COLO829 (cell line): Measurements from ENCODE around the gene LRR1.
"Not testable (repeated sequence)": the region's sequence is repeated elsewhere in the genome, so short reads cannot be mapped to it uniquely, and the experiment has no call there.

Experiments
- DNase-seq: peaks from one replicate; pipeline ENCODE4 v3.0.0; 2012; ENCODE audit warnings: low spot score

The LRR1 gene

DNA sequence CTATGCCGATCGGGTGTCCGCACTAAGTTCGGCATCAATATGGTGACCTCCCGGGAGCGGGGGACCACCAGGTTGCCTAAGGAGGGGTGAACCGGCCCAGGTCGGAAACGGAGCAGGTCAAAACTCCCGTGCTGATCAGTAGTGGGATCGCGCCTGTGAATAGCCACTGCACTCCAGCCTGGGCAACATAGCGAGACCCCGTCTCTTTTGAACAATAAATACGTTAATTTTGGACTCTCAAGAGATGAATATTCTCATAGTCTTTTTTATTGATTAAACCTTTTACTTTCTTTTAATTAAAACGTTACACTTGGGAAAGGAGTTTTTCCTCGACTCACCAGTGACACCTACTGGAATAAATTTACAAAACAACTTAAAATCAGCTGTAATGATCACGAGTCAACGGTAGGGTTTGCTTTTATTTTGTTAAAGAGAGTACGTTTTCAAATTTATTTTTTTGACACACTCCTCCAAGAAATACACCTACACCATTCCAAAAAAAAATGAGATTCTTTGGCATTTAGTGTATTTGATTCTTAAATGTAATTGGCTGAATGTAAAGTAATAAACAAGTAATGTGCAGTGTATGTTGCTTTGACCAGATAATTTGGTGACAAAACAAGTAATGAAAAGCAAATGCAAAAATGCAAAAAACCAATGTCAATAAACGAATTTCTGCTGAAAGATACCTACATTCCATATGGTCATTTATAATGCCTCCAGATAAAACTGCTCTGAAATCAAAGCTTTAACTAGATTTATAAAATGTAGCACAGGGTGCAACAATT, 11.9 kb upstream of the LRR1 start:
- DNase-seq, result peak; percentile 62

DNA sequence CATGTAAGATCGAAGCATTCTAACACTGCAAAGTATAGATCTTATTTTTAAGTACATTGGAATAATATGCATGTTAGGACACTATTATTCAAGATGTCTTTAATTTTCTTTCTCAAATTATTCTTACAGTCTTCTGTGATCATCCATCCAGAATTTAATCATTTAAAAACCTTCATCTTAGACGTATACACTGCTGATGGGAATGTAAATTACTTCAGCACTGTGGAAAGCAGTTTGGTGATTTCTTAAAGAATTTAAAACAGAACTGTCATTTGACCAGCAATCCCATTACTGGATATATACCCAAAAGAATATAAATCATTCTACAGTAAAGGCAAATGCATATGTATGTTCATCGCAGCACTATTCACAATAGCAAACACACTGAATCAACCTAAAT, 9.4 kb upstream of the LRR1 start:
- no peak for DNase-seq

GRCh38 chr14:49593016-49593415, 5.7 kb upstream of the LRR1 start:
- DNase-seq, result peak; percentile 85

DNA sequence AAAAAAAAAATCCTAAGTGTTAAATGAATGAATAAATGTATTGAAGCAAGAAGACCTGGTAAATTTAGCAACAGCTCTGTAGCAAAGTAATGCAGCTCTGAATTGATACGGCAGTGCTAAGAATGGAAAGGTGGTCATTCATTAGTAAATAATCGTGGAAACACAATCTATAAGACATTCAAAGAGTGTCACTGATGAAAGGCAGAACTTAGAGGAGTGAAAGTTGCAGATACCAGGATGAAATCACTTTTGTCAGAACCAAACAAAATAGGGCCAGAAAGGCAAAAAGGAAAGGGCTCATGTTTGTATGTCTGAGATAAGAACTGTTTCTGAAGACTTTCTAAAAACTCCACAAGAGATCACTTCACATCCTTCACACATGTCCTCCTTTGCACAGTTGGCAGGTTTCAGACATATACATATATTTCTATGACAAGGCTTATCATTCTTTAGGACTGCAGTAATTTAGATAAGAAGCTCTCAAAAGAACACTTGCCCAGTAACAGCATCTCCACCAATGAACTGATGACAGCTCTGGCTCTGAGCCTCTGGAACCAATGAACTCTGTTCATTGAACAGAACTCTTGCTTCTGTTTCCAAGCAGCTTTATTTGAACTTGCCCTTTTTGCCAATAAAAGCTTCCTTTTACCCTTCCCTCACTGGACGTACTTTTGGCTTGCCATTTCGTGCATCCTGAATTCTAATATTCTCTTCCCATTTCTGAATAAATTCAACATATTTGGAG, 4.2 kb upstream of the LRR1 start:
- DNase-seq, result no peak

DNA sequence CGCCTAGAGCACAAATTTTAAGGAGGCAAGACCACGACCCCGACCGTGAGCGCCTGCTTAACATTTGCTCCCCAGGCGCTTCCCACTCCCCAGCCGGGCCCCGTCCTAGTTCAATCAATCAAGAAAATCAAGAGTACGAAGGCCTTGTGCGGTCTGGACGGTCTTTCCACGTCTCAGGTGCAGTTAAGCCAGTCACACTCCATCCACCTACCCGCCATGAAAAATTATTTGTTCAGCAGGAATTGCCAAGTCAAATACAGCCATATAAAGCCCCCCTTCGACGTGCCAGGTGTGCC, 603 bp upstream of the LRR1 start:
- no peak for DNase-seq

- DNase-seq, result no peak
Observed at GRCh38 chr14:49607583-49607982, 8.8 kb downstream of the LRR1 start.

DNA sequence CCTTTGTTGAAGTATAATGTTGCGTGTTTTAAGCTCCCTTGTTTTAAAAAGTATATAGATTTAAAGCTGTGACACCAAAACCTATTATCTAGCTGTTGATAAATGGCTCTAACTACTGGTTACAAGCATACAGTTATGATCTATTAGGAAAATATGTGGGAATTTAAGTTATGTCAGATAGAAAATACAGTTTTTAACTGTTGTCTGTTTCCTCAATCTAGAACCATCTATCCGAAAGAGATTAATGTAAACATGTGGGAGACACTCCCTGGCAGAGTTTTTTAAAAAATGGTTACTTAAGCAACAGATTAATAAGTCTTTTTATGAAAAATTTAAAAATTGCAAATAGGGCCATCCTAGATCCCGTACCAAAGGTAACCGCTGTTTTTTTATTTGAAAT, 13.5 kb downstream of the LRR1 start:
- no peak for DNase-seq

DNA sequence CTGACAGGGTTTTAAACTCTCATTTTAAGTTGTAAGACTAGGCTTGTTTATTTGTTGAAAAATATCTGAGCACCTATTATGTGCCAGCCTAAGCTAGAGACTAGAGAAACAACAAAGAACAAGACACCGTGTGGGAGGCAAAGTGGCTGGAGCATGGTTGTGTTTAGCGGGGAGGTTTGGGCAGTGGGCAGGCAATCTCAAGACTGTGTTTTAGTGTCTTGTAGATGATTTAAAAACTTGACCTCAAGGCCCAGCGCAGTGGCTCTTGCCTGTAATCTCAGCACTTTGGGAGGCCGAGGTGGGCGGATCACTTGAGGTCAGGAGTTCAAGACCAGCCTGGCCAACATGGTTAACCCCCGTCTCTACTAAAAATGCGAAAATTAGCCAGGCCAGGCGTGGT, 13.9 kb downstream of the LRR1 start:
- no peak for DNase-seq

DNA sequence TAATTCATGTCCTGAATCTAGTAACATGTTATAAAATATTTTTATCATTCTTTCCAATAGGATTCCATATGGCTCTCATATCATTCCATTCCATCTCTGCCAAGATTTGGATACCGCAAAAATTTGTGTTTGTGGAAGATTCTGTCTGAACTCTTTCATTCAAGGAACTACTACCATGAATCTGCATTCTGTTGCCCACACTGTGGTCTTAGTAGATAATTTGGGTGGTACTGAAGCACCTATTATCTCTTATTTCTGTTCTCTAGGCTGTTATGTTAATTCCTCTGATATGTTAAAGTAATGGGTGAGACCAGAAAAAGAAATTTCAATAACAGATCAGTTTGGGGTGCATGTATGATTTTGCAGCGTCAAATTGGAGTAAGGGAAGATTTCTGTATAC, 15.5 kb downstream of the LRR1 start:
- DNase-seq, result no peak

DNA sequence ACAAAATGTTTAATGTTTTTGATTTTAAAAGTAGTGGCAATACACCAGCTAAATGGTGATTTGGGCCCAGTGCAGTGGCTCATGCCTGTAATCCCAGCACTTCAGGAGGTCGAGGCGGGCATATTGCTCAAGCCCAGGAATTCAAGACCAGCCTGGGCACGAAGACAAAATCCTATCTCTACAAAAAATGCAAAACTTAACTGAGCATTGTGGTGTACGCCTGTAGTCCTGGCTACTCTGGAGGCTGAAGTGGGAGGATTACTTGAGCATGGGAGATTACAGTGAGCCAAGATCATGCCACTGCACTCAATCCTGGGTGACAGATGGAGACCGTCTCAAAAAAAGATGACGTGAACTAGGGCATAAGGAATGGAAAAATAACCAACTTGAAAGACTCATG, 17.0 kb downstream of the LRR1 start:
- DNase-seq, result no peak

DNA sequence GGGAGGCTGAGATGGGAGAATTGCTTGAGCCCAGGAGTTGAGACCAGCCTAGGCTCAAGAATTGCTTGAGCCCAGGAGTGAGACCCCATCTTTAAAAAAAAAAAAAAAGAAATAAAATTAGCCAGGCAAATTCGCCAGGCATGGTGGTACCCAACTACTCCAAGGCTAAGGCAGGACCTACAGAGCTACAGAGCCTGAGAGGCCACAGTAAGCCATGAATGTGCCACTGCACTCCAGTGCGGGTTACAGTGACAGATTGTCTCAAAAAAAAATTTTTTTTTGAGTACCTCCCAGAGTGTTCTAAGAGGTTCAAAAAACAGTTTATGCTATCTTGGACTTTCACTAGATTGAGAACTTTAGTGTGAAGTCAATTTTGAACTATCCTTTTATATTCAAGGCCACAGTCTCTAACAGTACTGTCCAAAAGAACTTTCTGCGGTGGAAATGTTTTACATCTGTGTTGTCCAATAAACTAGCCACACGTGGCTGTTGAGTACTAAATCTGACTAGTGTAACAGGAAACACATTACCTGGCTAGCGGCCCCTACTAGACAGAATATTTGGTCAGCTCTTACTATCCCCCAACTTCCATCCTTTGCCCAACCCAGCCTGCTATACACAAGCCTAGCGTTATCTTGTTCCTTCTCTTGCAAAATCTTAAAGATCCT, 19.2 kb downstream of the LRR1 start:
- DNase-seq, result no peak

DNA sequence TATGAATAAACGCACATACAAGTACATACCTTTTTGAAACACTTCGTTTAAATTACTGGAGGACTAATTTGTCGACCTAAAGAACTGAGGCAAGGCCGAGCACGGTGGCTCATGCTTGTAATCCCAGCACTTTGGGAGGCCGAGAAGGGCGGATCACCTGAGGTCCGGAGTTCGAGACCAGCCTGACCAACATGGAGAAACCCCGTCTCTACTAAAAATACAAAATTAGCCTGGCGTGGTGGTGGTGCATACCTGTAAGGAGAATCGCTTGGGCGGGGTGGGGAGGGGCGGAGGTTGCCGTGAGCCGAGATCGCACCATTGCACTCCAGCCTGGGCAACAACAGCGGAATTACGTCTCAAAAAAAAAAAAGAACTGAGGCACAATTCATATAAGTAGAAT, 20.5 kb downstream of the LRR1 start:
- not testable (repeated sequence) for DNase-seq

DNA sequence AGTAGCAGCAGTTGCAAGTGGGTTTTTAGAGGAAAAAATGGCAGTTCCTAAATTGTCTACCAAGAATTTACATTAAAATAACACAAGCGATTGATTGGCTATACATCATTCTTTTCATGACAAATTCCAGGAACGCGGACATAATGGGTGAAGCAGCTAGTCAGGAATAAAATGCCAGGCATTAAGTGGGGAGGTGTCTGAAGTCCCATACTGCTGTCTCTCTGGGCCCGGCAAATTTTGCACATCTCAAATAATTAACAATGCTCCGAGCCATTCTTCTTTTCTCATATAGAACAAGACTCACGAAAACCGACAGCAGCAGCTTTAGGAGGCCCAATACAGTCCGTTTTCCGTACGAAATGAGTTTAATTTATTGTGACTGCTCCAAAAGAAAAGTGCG, 21.0 kb downstream of the LRR1 start:
- no peak for DNase-seq

GRCh38 chr14:49620182-49621113, 21.7 kb downstream of the LRR1 start, which contains the start of the genes MGAT2 and RPL36AL:
Gene MGAT2 (plus strand): TSS chr14:49620799. CDS start chr14:49621269, 470 bp downstream.
Gene RPL36AL (minus strand): TSS chr14:49620626. CDS start chr14:49619104, 1,522 bp downstream.
- peak; percentile 91 for DNase-seq

GRCh38 chr14:49621114-49621881, 22.6 kb downstream of the LRR1 start:
- no peak for DNase-seq

DNA sequence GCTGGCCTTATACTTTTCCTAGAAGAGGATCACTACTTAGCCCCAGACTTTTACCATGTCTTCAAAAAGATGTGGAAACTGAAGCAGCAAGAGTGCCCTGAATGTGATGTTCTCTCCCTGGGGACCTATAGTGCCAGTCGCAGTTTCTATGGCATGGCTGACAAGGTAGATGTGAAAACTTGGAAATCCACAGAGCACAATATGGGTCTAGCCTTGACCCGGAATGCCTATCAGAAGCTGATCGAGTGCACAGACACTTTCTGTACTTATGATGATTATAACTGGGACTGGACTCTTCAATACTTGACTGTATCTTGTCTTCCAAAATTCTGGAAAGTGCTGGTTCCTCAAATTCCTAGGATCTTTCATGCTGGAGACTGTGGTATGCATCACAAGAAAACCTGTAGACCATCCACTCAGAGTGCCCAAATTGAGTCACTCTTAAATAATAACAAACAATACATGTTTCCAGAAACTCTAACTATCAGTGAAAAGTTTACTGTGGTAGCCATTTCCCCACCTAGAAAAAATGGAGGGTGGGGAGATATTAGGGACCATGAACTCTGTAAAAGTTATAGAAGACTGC, 23.4 kb downstream of the LRR1 start:
- DNase-seq, result no peak

DNA sequence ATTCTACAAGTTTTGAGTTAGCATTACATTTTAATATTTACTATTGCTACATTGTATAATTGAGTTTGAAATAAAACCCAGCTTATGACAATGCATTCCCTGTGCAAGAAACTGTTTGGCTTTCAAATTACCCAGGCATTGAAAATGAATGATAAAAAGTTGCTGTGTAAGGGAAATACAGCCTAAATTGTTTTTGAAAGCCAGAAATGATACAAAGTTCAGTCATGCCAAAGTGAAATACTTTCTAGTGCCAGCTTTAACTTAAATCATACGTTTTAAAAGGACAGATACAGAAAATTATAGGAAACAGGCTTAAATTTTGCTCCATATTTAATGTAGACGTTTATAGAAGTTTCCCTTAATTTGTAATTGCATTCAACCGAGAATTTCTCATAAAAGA, 24.6 kb downstream of the LRR1 start:
- DNase-seq, result no peak

GRCh38 chr14:49623941-49624839, 25.4 kb downstream of the LRR1 start:
- DNase-seq, result no peak

DNA sequence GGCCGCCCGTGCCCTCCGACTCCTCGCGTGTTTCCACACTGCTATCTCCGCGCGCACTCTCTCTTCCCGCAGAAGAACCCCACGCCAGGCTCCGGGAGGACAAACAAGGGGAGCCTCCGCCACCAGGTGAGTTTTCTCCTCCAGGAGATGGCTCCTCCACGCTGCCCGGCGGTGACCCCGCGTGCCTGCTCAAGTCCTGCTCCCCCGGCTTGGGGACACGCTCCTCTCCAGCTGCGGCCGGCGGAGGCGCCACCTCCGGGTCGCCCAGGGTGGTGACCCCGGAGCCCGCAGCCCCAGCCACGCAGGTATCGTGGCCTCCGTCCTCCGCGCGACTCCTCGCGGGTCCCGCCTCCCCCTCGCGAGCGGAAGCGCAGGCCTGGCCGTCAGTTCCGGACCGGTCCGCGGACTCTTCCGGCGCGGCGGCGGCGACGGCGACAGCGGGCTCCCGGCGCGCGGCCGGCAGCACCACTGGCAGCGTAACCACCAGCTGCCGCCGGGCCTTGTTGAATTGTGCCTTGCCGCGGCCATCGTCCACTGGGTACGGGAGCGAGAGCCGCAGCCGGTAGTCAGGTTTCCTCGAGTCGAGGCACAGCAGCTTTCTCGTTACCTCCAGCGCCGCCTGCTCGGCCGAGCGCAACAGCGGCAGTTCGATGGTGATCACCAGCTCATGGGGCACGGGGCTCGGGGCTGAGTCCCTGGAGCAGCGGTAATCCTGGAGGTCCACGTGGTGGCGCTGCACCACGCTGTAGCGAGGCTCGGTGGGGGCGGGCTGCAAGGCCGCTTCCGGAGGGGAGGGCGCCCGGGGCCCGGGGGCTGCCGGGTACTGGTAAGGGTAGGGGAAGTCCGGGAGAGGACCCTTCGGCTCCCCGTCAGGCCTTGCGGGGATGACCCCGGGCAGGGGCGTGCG, 35.2 kb downstream of the LRR1 start:
- peak; percentile 77 for DNase-seq
